GM12873 (cell line): ENCODE results near the gene TTC34.
A peak's percentile ranks its signal among the peaks of the same experiment; 100 is the strongest.

ENCODE experiments used
- CTCF ChIP-seq: IDR thresholded peaks from 2 replicates; pipeline ENCODE4 v1.5.1; 2012; ENCODE audit warnings: low read depth, mild to moderate bottlenecking, moderate library complexity, low read length, control low read depth; ENCODE audit not compliant: insufficient read depth; ENCODE audit errors: missing control alignments

The TTC34 gene

DNA sequence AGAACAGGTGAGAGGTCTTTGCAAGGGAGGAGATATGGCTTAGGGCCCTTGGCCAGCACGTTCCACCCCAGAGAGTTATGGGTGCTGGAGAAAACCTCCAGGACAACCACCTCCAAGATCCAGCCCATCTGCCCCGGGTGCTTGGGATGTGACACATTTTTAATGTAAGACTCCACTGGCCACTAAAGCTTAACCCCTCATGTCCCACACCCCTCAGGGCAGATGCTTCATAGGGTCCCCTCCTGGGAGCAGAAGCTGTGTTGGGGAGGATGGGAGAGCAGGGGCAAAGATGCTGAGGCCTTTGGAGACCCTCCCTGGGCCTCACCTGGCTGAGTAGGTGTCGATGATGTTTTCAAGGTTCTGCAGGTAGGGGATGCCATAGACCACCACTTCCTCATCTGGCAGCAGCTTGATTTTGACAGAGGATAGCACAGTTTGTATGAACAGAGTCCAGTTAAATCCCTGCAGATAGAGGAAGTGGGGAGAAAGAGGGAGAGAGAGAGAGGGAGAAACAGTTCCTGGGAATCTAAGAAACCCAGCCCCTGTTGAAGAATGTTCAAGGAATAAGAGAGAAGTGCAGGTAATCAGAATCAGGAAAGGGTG lies 203.1 kb downstream of the TTC34 start:
- TF ChIP-seq CTCF, result peak; percentile 16

DNA sequence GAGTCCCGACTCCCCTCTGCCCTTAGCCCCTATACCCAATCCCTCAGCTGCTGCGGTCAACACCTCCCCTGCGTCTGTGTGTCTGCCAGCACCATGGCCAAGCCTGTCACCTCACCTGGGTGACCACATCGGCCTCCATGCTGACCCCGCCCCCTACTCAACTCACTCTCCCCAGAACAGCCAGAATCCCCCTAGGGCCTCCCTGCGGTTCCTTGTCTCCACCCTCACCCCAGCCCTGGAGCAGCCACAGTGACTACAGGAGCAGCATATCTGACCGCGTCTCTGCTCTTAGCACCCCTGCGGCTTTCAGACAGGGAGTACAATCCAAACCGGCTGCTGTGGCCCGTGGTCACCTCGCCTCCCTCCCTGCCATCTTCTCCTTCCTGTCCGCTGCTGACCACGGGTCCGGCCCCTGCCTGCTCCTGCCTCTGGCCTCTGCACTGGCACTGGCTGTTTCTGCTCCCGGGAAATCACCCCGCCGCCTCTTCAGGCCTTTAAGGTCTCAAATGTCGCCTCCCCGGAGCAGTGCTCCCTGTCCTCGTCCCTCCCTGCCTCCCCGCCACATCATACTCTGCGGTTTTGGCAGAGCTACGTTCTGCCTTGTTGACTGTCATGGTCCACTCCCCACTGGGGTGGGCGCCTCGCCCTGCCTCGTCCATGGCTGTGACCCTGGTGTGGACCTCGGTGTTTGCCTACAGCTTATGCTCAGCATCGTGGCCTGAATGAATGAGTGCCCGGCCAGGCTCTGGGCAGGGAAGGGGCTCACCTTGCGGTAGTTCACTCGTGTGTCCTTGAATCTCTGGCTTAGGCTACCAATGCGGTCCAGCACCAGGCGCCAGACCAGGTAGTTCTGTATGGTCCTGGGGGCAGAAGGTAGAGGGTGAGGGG lies 203.8 kb downstream of the TTC34 start:
- no peak for TF ChIP-seq CTCF

DNA sequence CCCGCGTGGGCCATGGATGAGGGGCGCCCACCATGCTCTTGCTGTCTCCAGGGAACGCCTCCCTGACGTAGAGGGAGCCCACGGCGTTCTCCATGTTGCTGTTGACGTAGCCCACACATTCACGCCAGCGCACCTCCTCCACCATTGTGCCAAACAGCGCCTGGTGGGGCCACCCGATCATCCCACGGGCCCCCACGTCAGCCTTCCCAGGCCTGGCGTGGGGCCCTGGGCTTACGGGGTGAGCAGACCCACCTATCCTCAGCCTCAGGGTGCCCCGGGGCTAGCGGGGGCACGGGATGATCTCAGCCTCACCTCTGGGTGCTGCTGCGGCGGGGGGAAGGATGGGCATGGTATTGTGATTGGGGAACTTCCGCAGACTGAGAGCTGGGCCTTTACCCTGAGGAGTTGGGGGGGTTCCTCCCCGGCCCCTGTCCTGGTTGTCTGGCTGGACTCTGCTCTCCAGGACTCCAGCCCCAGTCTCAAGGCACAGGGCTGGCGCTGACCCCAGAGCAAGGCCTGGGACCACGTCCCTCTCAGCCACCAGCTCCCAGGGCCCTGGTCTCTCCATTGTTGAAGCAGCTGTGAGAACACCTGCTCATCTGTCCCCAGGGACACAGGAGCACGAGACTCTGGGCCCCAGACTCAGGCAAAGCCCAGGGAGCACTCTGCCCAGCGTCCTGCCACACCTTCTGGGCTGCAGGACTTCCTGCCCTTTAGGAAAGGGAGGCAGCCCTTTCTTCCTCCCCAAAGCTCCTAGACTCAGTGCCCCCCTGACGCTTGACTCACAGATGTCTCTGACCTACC lies 204.8 kb downstream of the TTC34 start:
- TF ChIP-seq CTCF, result no peak

DNA sequence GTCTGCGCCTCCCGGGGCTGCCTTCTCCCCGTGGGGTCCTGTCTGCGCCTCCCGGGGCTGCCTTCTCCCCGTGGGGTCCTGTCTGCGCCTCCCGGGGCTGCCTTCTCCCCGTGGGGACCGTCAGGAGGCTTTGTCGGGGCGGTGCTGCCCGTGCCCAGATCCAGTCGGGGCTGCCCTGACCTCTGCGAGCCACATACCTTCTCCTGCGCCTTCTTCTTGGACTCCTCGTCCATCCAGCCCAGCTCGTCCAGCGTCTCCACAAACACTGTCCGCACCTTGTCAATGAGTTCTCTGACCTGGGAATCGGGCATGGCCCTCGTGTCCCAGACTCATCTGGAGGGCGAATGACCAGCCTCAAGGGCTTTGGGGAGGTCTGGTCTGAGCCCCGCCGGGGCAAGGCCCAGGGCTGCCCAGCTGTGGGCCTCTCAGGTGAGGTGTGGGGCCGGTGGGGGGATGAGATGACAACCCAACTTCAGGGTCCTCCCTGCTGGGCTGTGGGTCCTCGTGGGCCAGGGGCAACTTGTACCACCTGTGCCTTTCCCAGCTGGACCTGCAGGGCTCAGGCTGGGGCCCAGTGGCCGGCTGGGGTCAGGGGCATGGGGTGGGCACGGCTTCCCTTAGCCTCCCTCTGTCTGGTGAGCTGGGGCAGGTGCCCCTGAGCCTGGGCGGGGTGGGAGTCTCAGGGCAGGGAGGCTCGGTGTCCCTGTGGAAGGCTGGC lies 205.5 kb downstream of the TTC34 start:
- TF ChIP-seq CTCF, result no peak

DNA sequence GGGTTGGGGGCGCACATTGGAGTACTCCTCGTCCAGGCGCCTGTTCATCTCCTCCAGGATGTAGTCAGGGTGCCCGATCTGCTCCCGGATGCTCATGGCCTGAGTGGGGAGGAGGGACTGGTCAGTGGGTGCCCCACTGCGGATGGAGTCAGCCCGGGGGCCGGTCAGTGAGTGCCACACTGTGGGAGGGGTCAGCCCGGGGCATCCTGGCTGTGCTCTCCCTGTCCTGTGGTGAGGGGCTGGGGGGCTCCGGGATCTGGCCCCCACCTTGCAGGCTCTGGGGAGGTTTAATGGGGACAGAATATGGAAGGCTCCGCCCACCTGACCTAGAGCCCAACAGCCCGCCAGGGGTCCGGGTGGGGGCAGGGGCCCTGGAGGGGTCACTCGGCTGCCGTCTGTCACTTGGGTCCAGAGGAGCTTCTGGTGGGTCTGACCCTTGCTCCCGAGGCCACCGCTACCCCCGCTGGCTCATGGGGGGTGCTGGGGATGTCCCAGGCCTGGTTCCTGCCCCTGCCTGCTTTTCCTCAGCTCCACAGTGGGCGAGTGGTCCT lies 206.2 kb downstream of the TTC34 start:
- TF ChIP-seq CTCF, result no peak

- no peak for TF ChIP-seq CTCF
Observed at GRCh38 chr1:2594641-2595131, 206.8 kb downstream of the TTC34 start.
